Endothelial cell of umbilical vein (primary cell): ENCODE results near the gene HPS4. TPM values are rescaled to one million over a fixed set of nuclear protein-coding genes. Genes with fewer than 3 reads are reported as not detected.

Experiments
- BruUV-seq: library from RNA; stranded (reverse); fragments of 400-500 nt; replicated peaks from 2 replicates; lab custom pipeline; 2021; lab: Mats Ljungman, UMichigan
- CTCF ChIA-PET: fragments of 300-600, 350-600 bp; sonication (Branson Sonifier 250); formaldehyde crosslinking; loops from one replicate; lab custom pipeline; 2021; ENCODE audit warnings: antibody characterized with exemption, inconsistent platforms; lab: Charles Lee
- POLR2A ChIA-PET: fragments of 300-600, 350-600 bp; sonication (Branson Sonifier 250); formaldehyde crosslinking; loops from one replicate; lab custom pipeline; 2021; ENCODE audit warnings: antibody characterized with exemption, inconsistent platforms; lab: Charles Lee
- DNase-seq: peaks from one replicate; pipeline ENCODE4 v3.0.0-alpha.2; 2011; ENCODE audit warnings: low read depth, low spot score
- FAIRE-seq: peaks from 2 replicates; lab custom pipeline; 2011; peaks lifted over from hg19 to GRCh38; lab: Jason Lieb, UNC
- H2AFZ ChIP-seq: 2 replicates; pipeline ENCODE4 v1.6.0; 2012; ENCODE audit warnings: low read depth, low read length, control low read depth, inconsistent platforms
- H3K27ac ChIP-seq: 2 replicates; pipeline ENCODE4 v1.5.1; 2011; ENCODE audit warnings: low read depth, mild to moderate bottlenecking, control low read depth, low read length, moderate library complexity; ENCODE audit not compliant: insufficient read depth
- H3K27me3 ChIP-seq, 2 experiments: 2 replicates each; pipeline versions ENCODE4 v1.6.0 to v1.6.1; 2011; ENCODE audit warnings: low read length in 2 of 2, mixed read lengths in 1 of 2; ENCODE audit not compliant: control insufficient read depth in 2 of 2, insufficient read depth in 2 of 2
- H3K36me3 ChIP-seq, 2 experiments: 2 replicates in 1 of 2; 3 replicates in 1 of 2; pipeline ENCODE4 v1.5.1; 2011; ENCODE audit warnings: low read length in 2 of 2, mild to moderate bottlenecking in 1 of 2, moderate library complexity in 1 of 2; ENCODE audit not compliant: control insufficient read depth in 2 of 2, insufficient read depth in 2 of 2; ENCODE audit errors: extremely low read depth in 1 of 2
- H3K4me1 ChIP-seq: 3 replicates; pipeline ENCODE4 v1.5.1; 2011; ENCODE audit warnings: mild to moderate bottlenecking, low read length; ENCODE audit not compliant: control insufficient read depth, insufficient read depth; ENCODE audit errors: extremely low read depth
- H3K4me2 ChIP-seq: 2 replicates; pipeline ENCODE4 v1.6.1; 2011; ENCODE audit warnings: low read length, control low read depth, mixed read lengths; ENCODE audit not compliant: insufficient read depth
- H3K4me3 ChIP-seq, 3 experiments: fragments of 200-600 bp in 1 of 3; sonication (generic), shearing (Covaris generic) in 1 of 3; replicated peaks in 1 of 3; 2 replicates each; pipeline ENCODE4 v1.5.1; 2011 to 2016; ENCODE audit warnings: control low read depth in 3 of 3, low read length in 3 of 3, mild to moderate bottlenecking in 2 of 3, inconsistent platforms in 1 of 3, low read depth in 1 of 3, moderate library complexity in 1 of 3; ENCODE audit not compliant: insufficient read depth in 1 of 3
- H3K79me2 ChIP-seq: 2 replicates; pipeline ENCODE4 v1.6.0; 2012; ENCODE audit warnings: low read length, inconsistent platforms; ENCODE audit not compliant: control insufficient read depth, insufficient read depth
- H3K9ac ChIP-seq: replicated peaks from 2 replicates; pipeline ENCODE3; 2011; ENCODE audit warnings: low read length, control low read depth; ENCODE audit not compliant: insufficient read depth; ENCODE audit errors: extremely low read depth
- H3K9me1 ChIP-seq: replicated peaks from 3 replicates; pipeline ENCODE4 v1.6.0; 2011; ENCODE audit warnings: mild to moderate bottlenecking, low read length; ENCODE audit not compliant: control insufficient read depth, insufficient read depth; ENCODE audit errors: extremely low read depth
- H3K9me3 ChIP-seq: replicated peaks from 2 replicates; pipeline ENCODE4 v1.5.1; 2012; ENCODE audit warnings: low read length, inconsistent platforms; ENCODE audit not compliant: control insufficient read depth, insufficient read depth
- H4K20me1 ChIP-seq: replicated peaks from 2 replicates; pipeline ENCODE3; 2011; ENCODE audit warnings: mild to moderate bottlenecking, low read length; ENCODE audit not compliant: control insufficient read depth, insufficient read depth; ENCODE audit errors: extremely low read depth
- CTCF ChIP-seq, 2 donors: IDR thresholded peaks; 1 replicate in 1 of 2; 2 replicates in 1 of 2; pipeline ENCODE4 v1.5.1; 2011; ENCODE audit warnings: low read length in 2 of 2, mild to moderate bottlenecking in 2 of 2, moderate library complexity in 2 of 2, control low read depth in 1 of 2, inconsistent platforms in 1 of 2, low read depth in 1 of 2; ENCODE audit not compliant: insufficient read depth in 1 of 2; ENCODE audit errors: extremely low read depth in 1 of 2
- FOS ChIP-seq: IDR thresholded peaks from 2 replicates; pipeline ENCODE4 v1.6.1; 2011; ENCODE audit warnings: mild to moderate bottlenecking, low read length, moderate library complexity, borderline replicate concordance; ENCODE audit not compliant: insufficient read depth
- GATA2 ChIP-seq: IDR thresholded peaks from 2 replicates; pipeline ENCODE4 v1.7.0; 2011; ENCODE audit warnings: low read depth, mild to moderate bottlenecking, moderate library complexity, mixed read lengths, low read length; ENCODE audit not compliant: insufficient read length, insufficient read depth
- JUN ChIP-seq: IDR thresholded peaks from 2 replicates; pipeline ENCODE4 v1.6.1; 2011; ENCODE audit warnings: borderline replicate concordance, low read depth; ENCODE audit not compliant: insufficient read length, insufficient read depth
- POLR2A ChIP-seq: IDR thresholded peaks from 2 replicates; pipeline ENCODE4 v1.6.1; 2012; ENCODE audit warnings: low read depth, mild to moderate bottlenecking, control low read depth, low read length
- POLR2AphosphoS5 ChIP-seq: IDR thresholded peaks from 2 replicates; pipeline ENCODE4 v1.6.1; 2012; ENCODE audit warnings: low read depth, mild to moderate bottlenecking, control low read depth, low read length, moderate library complexity; ENCODE audit not compliant: insufficient read depth
- dilution Hi-C: fragments of 300-500 bp; cut with MboI; formaldehyde crosslinking; loops from one replicate; pipeline ENCODE4 v1.15.0; 2019; ENCODE audit warnings: low sequenced_read_pairs; ENCODE audit not compliant: extremely low pct_ligation_motif_present
- intact Hi-C: fragments of 100-400 bp; cut with micrococcal nuclease; formaldehyde crosslinking; loops from one replicate; pipeline ENCODE4 v1.10.0; 2022
- polyA plus RNA-seq, 4 experiments: library from polyadenylated mRNA; depleted of rRNA in 3 of 4; stranded (reverse) in 3 of 4; unstranded in 1 of 4; fragments of >200 nt; gene quantifications; 2 replicates each; pipeline versions ENCODE4 v1.2.1 to v1.2.3, GENCODE V29; 2011 to 2012; ENCODE audit warnings: missing spikeins in 1 of 4
- total RNA-seq: library from RNA; stranded (reverse); gene quantifications from 2 replicates; pipeline ENCODE4 v1.2.3, GENCODE V29; 2021
- TF ChIP-seq, protein P1 (sequence below): IDR thresholded peaks from 2 replicates; pipeline ENCODE4 v1.6.1; 2011; ENCODE audit not compliant: insufficient read depth, insufficient read length

The HPS4 gene
- total and polyA plus RNA-seq, 2 donors (not counting 3 experiments of a cell fraction or from before 2014, with no cell fraction given) = 28.4 to 29.7 TPM

- Histone ChIP-seq H3K27ac (no peak overlapping the region), H4K20me1 (no peaks in the 10 kb centered on the region), H3K9me3 (no peaks in the 10 kb centered on the region), H3K4me2 (no peak overlapping the region), H3K79me2 (peaks cover 46% of the 10 kb centered on the region), H3K27me3 (no peaks in the 10 kb centered on the region), H2AFZ (no peak overlapping the region), H3K4me1 (peaks cover 23% of the 10 kb centered on the region), H3K9me1 (no peaks in the 10 kb centered on the region), H3K4me3 (no peak overlapping the region), H3K9ac (no peak overlapping the region), H3K36me3 (peaks cover 5 to 8% of the 10 kb centered on the region in 2 experiments)
- FAIRE-seq = no peak
- DNase-seq = no peak
- dilution Hi-C loops = no loop called here
- CTCF ChIA-PET = interaction anchor here (1.2 to 1.3 kb wide), 2 partner anchors 10 to 117 kb away, joined by 3 read pairs; no protein-coding TSS in a partner anchor
- intact Hi-C loops = no loop called here
- TF ChIP-seq JUN = no peak
- TF ChIP-seq POLR2A = no peak
- TF ChIP-seq, protein P1, sequence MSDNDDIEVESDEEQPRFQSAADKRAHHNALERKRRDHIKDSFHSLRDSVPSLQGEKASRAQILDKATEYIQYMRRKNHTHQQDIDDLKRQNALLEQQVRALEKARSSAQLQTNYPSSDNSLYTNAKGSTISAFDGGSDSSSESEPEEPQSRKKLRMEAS = no peak
- no peak for TF ChIP-seq GATA2
- TF ChIP-seq CTCF (IDR thresholded peaks at IDR 0.05; ENCODE audit: extremely low read depth in 1 of 2, insufficient read depth in 1 of 2, low read depth in 1 of 2, low read length in 2 of 2) = no peak
- TF ChIP-seq POLR2AphosphoS5 = no peak
- no peak for TF ChIP-seq FOS
- BruUV-seq = no TSS peak
- POLR2A ChIA-PET = no interaction called here
These were observed 1.9 kb downstream of the HPS4 start for GRCh38 chr22:26481694-26482093.
